Spinal cord (tissue), 10 donors: ENCODE results near the gene TSEN54. TPM values are rescaled to one million over a fixed set of nuclear protein-coding genes. Genes with fewer than 3 reads are reported as not detected.

ENCODE experiments used
- DNase-seq, 6 donors: peaks; one replicate each; pipeline versions ENCODE4 v3.0.0 to v3.0.0-alpha.2; 2013 to 2015; ENCODE audit warnings: low spot score in 6 of 6, low read depth in 4 of 6
- H3K27ac ChIP-seq: one replicate; pipeline ENCODE4 v1.5.1; 2013; ENCODE audit warnings: low read depth, low read length, control low read depth
- H3K27me3 ChIP-seq: one replicate; pipeline ENCODE4 v1.6.1; 2013; ENCODE audit warnings: low read length; ENCODE audit not compliant: control insufficient read depth, insufficient read depth
- H3K36me3 ChIP-seq: one replicate; pipeline ENCODE4 v1.6.1; 2013; ENCODE audit warnings: low read length; ENCODE audit not compliant: control insufficient read depth, insufficient read depth
- H3K4me1 ChIP-seq: one replicate; pipeline ENCODE4 v1.6.1; 2013; ENCODE audit warnings: low read length; ENCODE audit not compliant: control insufficient read depth, insufficient read depth
- H3K4me3 ChIP-seq: one replicate; pipeline ENCODE4 v1.5.1; 2013; ENCODE audit warnings: low read depth, low read length, control low read depth
- H3K9me3 ChIP-seq: one replicate; pipeline ENCODE4 v1.6.1; 2013; ENCODE audit warnings: low read length; ENCODE audit not compliant: control insufficient read depth, insufficient read depth
- WGBS: methylation state at CpG from one replicate; pipeline ENCODE4 v1.1.5; 2013; ENCODE audit warnings: missing lambda C conversion rate; ENCODE audit not compliant: insufficient coverage; 5-methylcytosine and 5-hydroxymethylcytosine counted together
- polyA plus RNA-seq, 2 donors: library from polyadenylated mRNA; unstranded; fragments of 120-200 nt; gene quantifications; one replicate each; pipeline ENCODE4 v1.2.1, GENCODE V29; 2013; ENCODE audit not compliant: insufficient read length in 2 of 2
- total RNA-seq, 2 donors: library from RNA; depleted of rRNA in 1 of 2; stranded (reverse); fragments of 120-200 nt in 1 of 2; fragments of >200 nt in 1 of 2; gene quantifications; one replicate each; pipeline versions ENCODE4 v1.2.3 to v1.2.4, GENCODE V29; 2013 to 2014
- donor health status: healthy.

TSEN54 gene
- total and polyA plus RNA-seq, 4 donors, result 10.0 to 48.2 (median 30.9) TPM

DNA sequence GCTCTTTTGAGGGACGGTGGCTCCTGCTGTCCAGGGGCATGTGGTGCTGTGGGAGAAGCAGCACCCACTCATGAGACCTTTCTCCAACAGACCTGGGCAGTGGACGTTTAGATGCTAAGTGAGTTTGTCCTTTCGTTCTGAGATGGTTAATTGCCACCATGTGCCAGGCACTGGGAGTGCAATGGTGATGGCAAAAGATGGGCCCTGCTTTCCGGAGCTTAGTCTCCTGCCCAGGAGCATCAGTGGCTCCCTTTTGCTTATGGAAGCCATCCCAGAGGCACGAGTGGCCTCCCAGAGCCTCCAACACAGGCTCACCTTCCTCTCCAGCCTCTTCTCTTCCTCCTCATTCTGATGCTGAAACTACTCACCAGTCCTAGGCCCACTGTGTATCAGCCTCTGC, 29.4 kb upstream of the TSEN54 start:
- Histone ChIP-seq H3K27me3 (no peaks in the 10 kb centered on the region), H3K9me3 (no peaks in the 10 kb centered on the region), H3K27ac (no peak overlapping the region), H3K4me1 (peaks cover 58% of the 10 kb centered on the region), H3K36me3 (peaks cover 67% of the 10 kb centered on the region), H3K4me3 (no peak overlapping the region)
- 84% methylated on average over 3 of the region's 5 CpGs for WGBS
- no peak for DNase-seq

DNA sequence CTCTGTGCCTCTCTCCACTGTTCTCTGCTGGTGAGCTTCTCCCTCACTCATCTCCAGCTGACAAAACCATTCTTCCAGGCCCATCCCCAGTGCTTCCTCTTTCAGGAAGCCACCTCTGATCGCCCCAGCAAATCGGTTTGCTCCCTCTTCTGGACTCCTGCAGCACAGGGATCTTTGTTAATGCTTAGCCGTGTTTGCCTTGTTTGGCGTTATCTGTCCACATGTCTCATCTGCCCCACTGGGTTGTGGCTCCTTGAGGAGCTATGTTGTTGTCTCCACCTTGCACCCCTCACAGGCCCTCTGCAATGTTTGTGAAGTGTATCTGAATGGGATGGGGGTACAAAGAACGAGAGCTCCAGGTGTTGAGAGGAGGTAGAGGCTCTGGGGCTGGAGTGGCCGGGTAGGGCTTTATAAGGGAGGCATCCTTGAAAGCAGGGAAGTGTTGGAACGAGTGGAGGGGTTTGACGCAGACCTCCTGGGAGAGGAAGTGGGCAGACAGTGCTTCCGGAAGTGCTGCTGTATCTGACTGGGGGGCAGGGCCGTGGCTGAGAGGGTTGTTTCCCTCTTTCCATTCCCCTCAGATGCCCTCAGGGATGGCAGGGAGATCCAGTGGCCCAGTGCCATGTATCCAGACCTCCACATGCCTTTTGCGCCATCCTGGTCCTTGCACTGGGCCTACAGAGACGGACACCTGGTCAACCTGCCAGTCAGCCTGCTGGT, 28.8 kb upstream of the TSEN54 start:
- 79% methylated on average over 9 of the region's 12 CpGs for WGBS
- H3K27ac ChIP-seq, result no peak overlapping the region
- no peaks in the 10 kb centered on the region for H3K27me3 ChIP-seq
- peaks cover 72% of the 10 kb centered on the region for H3K36me3 ChIP-seq
- DNase-seq, result no peak
- peaks cover 53% of the 10 kb centered on the region for H3K4me1 ChIP-seq
- H3K9me3 ChIP-seq, result no peaks in the 10 kb centered on the region
- H3K4me3 ChIP-seq, result no peak overlapping the region

DNA sequence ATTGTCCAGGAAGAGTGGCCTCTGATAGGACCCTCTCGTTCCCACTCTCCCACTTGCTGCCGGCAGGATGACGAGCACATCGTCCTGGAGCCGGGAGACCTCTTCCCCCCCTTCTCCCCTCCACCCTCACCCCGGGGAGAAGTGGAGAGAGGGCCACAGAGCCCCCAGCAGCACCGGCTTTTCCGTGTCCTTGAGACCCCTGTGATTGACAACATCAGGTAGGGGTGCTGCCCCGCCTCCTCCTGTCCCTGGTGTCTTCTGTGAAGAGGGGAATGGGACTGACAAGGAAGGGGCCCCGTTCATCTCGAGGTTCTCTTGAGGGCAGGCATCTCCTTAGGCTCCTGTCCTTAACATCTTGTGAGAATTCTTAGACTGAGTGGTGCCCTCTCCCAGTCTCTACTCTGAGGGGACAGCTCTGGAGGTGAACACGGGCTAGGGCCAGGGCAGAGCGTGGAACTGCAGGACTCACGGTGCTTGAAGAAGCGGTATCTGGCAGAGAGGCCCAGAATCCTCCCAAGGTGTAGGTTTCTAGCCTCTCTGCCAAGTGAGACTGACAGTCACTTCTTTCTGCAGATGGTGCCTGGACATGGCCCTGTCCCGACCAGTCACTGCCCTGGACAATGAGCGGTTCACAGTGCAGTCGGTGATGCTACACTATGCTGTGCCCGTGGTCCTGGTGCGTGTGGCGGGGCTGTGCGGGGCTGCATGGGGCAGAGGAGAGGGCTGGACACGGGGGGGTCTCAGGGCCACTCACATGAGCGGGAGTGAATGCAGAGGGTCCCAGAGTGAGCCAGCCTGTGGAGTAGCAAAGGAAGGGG, 27.4 kb upstream of the TSEN54 start:
- 86% methylated on average over 21 of the region's 24 CpGs for WGBS
- H3K27me3 ChIP-seq, result no peaks in the 10 kb centered on the region
- peaks cover 41% of the 10 kb centered on the region for H3K4me1 ChIP-seq
- peaks cover 86% of the 10 kb centered on the region for H3K36me3 ChIP-seq
- no peak for DNase-seq
- H3K9me3 ChIP-seq, result no peaks in the 10 kb centered on the region
- H3K27ac ChIP-seq, result peak overlapping the region; percentile 3
- no peak overlapping the region for H3K4me3 ChIP-seq

DNA sequence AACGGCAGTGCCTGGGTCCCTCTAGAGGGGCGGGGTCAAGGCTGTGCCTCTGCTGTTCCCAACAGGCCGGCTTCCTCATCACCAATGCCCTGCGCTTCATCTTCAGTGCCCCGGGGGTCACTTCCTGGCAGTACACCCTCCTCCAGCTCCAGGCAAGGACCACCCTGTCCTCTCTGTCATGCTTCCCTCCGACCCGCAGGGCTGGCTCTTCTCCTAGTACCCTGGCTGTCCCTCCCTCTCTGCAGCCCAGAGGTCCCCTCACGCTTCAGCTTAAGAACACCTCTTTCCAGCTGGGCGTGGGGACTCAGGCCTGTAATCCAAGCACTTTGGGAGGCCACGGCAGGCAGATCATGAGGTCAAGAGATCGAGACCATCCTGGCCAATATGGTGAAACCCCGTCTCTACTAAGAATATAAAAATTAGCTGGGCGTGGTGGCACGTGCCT, 26.8 kb upstream of the TSEN54 start:
- Histone ChIP-seq H3K4me1 (peaks cover 40% of the 10 kb centered on the region), H3K36me3 (peaks cover 93% of the 10 kb centered on the region), H3K27ac (no peak overlapping the region), H3K4me3 (no peak overlapping the region), H3K9me3 (no peaks in the 10 kb centered on the region), H3K27me3 (no peaks in the 10 kb centered on the region)
- WGBS, result 83% methylated on average over 12 of the region's 14 CpGs
- no peak for DNase-seq

DNA sequence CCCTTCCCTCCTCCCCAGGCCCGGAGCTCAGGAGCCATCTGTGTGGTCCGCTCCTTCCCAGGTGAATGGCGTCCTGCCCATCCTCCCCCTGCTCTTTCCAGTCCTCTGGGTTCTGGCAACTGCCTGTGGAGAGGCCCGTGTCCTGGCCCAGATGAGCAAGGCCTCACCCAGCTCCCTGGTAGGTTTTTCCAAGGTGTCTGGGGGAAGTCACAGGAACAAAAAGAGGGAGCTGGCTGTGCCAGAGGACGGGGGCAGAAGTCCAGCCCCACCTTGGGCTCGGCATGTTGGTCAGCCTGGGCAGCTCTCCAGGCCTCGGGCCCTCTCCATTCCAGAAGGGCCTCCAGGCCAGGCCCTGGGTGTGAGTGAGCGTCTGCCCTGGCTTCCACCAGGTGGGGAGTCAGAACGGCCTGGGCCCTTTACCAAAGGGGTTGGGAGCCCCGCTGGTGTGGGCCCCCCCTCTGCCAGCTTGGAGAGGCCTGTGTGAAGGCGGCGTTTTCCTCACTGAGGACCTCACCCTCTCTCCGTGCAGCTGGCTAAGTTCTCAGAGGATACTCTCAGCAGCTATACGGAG, 26.1 kb upstream of the TSEN54 start:
- no peak overlapping the region for H3K4me3 ChIP-seq
- H3K27ac ChIP-seq, result no peak overlapping the region
- DNase-seq, result no peak
- H3K36me3 ChIP-seq, result peaks cover 97% of the 10 kb centered on the region
- no peaks in the 10 kb centered on the region for H3K27me3 ChIP-seq
- peaks cover 36% of the 10 kb centered on the region for H3K4me1 ChIP-seq
- no peaks in the 10 kb centered on the region for H3K9me3 ChIP-seq
- WGBS, result 80% methylated on average over 14 of the region's 14 CpGs

DNA sequence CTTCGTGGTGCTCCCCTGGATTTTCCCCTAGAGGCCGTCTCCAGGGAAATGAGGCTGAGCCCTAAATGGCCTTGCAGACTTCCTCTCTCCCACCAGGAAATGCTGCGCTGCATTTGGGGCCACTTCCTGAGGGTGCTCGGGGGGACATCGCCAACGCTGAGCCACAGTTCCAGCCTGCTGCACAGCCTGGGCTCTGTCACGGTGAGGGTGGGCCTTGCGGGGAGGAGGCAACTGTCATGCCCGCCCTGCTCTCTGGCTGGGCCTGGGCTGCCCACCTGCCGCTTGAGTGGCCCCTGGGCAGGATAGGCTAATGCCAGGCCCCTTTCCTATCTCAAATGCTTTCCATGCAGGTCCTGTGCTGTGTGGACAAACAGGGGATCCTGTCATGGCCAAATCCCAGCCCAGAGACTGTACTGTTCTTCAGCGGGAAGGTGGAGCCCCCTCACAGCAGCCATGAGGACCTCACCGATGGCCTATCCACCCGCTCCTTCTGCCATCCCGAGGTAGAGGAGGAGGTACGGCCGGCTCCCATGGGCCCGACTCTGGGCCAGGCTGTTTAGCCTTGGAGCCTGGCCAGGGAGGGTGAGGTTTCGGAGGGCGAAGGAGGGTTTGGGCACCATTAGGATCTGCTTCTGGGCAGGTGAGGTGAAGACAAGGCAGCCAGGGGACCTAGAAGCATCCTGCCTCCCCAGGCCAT, 25.2 kb upstream of the TSEN54 start:
- H3K4me1 ChIP-seq, result peaks cover 27% of the 10 kb centered on the region
- no peak for DNase-seq
- H3K36me3 ChIP-seq, result peaks cover 97% of the 10 kb centered on the region
- 92% methylated on average over 19 of the region's 19 CpGs for WGBS
- no peaks in the 10 kb centered on the region for H3K27me3 ChIP-seq
- no peaks in the 10 kb centered on the region for H3K9me3 ChIP-seq
- H3K27ac ChIP-seq, result no peak overlapping the region
- H3K4me3 ChIP-seq, result no peak overlapping the region

DNA sequence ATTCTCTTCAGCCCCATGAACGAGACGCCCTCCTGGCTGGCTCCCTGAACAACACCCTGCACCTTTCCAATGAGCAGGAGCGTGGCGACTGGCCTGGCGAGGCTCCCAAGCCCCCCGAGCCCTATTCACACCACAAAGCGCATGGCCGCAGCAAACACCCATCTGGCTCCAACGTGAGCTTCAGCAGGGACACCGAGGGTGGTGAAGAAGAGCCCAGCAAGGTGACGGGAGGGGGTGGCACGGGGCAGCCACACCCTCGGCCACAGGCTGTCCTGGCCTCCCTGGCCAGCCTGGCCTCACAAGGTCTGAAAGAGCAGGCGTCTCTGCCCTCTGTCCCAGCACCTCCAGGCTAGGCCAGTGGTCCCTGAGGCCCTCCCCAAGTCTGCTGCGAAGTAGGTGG, 24.6 kb upstream of the TSEN54 start:
- H3K27ac ChIP-seq, result no peak overlapping the region
- H3K4me1 ChIP-seq, result peaks cover 22% of the 10 kb centered on the region
- 86% methylated on average over 11 of the region's 15 CpGs for WGBS
- H3K27me3 ChIP-seq, result no peaks in the 10 kb centered on the region
- peaks cover 97% of the 10 kb centered on the region for H3K36me3 ChIP-seq
- no peak for DNase-seq
- H3K9me3 ChIP-seq, result no peaks in the 10 kb centered on the region
- no peak overlapping the region for H3K4me3 ChIP-seq

DNA sequence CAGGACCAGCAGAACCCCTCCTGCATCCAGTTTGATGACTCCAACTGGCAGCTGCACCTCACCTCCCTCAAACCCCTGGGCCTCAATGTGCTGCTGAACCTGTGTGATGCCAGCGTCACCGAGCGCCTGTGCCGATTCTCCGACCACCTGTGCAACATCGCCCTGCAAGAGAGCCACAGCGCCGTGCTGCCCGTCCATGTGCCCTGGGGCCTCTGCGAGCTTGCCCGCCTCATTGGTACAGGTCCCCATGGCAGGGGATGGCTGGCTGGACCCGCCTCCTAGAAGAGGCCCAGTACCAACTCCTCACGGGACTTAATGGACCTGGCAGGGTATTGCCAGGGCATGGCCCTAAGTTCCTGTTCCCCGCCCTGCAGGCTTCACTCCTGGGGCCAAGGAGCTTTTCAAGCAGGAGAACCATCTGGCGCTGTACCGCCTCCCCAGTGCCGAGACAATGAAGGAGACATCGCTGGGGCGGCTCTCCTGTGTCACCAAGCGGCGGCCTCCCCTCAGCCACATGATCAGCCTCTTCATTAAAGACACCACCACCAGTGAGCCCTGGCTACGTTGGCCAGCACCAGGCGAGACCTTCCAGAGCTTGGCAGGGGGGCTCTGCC, 23.7 kb upstream of the TSEN54 start:
- no peak for DNase-seq
- no peaks in the 10 kb centered on the region for H3K27me3 ChIP-seq
- H3K36me3 ChIP-seq, result peaks cover 100% of the 10 kb centered on the region
- H3K4me3 ChIP-seq, result no peak overlapping the region
- no peak overlapping the region for H3K27ac ChIP-seq
- H3K4me1 ChIP-seq, result peaks cover 16% of the 10 kb centered on the region
- H3K9me3 ChIP-seq, result no peaks in the 10 kb centered on the region
- 84% methylated on average over 23 of the region's 23 CpGs for WGBS

DNA sequence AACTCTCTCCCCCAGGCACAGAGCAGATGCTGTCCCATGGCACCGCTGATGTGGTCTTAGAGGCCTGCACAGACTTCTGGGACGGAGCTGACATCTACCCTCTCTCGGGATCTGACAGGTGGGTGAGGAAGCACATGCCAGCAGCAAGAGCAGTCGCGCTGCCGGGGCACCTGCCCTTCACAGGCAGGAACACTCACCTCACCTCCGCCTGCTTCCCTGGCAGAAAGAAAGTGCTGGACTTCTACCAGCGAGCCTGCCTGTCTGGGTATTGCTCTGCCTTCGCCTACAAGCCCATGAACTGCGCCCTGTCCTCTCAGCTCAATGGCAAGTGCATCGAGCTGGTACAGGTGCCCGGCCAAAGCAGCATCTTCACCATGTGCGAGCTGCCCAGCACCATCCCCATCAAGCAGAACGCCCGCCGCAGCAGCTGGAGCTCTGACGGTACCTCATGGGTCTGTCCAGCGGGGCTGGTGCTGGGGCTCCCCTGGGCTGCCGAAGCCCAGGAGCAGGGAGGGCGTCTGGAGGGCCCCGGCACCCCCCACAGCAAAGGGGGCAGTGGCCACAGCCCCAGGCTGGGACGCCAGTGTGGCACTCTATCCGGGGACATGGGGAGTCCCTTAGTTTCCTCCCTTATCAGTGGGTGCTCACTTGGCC, 22.7 kb upstream of the TSEN54 start:
- WGBS, result 98% methylated on average over 23 of the region's 23 CpGs
- no peak overlapping the region for H3K4me3 ChIP-seq
- peaks cover 19% of the 10 kb centered on the region for H3K4me1 ChIP-seq
- H3K9me3 ChIP-seq, result no peaks in the 10 kb centered on the region
- H3K36me3 ChIP-seq, result peaks cover 100% of the 10 kb centered on the region
- no peak overlapping the region for H3K27ac ChIP-seq
- no peak for DNase-seq
- H3K27me3 ChIP-seq, result no peaks in the 10 kb centered on the region
